HepG2 (cell line): Measurements from ENCODE around the gene TEAD3. TPM values are rescaled to one million over a fixed set of nuclear protein-coding genes. Genes with fewer than 3 reads are reported as not detected.

Source experiments
- AGO1 ChIP-seq: fragments of 200-400 bp; formaldehyde crosslinking; IDR thresholded peaks from 2 replicates; pipeline ENCODE4 v1.6.1; 2017; ENCODE audit warnings: mild to moderate bottlenecking, low read depth, low read length, moderate library complexity; ENCODE audit not compliant: poor library complexity, severe bottlenecking
- BCL3 ChIP-seq: sonication (generic); formaldehyde crosslinking; IDR thresholded peaks from 2 replicates; pipeline ENCODE4 v1.5.1; 2020; ENCODE audit warnings: mild to moderate bottlenecking, missing genetic modification reagents, moderate library complexity
- DNMT1 ChIP-seq: sonication (generic); formaldehyde crosslinking; IDR thresholded peaks from 2 replicates; pipeline ENCODE4 v1.5.1; 2020; ENCODE audit warnings: mild to moderate bottlenecking, missing genetic modification reagents
- MIER3 ChIP-seq: IDR thresholded peaks from 2 replicates; pipeline ENCODE4 v1.6.1; 2016; ENCODE audit warnings: missing compliant biosample characterization, borderline replicate concordance
- MTERF4 ChIP-seq: sonication (generic); formaldehyde crosslinking; IDR thresholded peaks from 2 replicates; pipeline ENCODE4 v1.8.0; 2023; ENCODE audit warnings: mild to moderate bottlenecking, missing genetic modification reagents
- PRDM15 ChIP-seq: sonication (generic); formaldehyde crosslinking; IDR thresholded peaks from 2 replicates; pipeline ENCODE4 v1.4.0; 2020; ENCODE audit warnings: missing genetic modification reagents
- RXRB ChIP-seq: IDR thresholded peaks from 2 replicates; pipeline ENCODE4 v1.6.1; 2016; ENCODE audit warnings: borderline replicate concordance, missing genetic modification reagents, missing compliant biosample characterization
- TCF12 ChIP-seq, 2 experiments: fragments of 450-650 bp in 1 of 2; sonication (generic) in 1 of 2; formaldehyde crosslinking in 1 of 2; IDR thresholded peaks; 2 replicates each; pipeline versions ENCODE4 v1.6.1 to v1.8.0; 2017 to 2022; ENCODE audit warnings: antibody characterized with exemption in 1 of 2, mild to moderate bottlenecking in 1 of 2, missing genetic modification reagents in 1 of 2, moderate library complexity in 1 of 2
- ZBTB49 ChIP-seq: sonication (generic); formaldehyde crosslinking; IDR thresholded peaks from 2 replicates; pipeline ENCODE4 v1.4.0; 2020; ENCODE audit warnings: missing genetic modification reagents, borderline replicate concordance
- ZNF30 ChIP-seq: sonication (generic); formaldehyde crosslinking; IDR thresholded peaks from 2 replicates; pipeline ENCODE4 v1.5.0; 2020; ENCODE audit warnings: mild to moderate bottlenecking, missing genetic modification reagents
- ZNF609 ChIP-seq: sonication (generic); formaldehyde crosslinking; IDR thresholded peaks from 2 replicates; pipeline ENCODE4 v1.4.0; 2020; ENCODE audit warnings: mild to moderate bottlenecking, missing genetic modification reagents, borderline replicate concordance
- ZNF75D ChIP-seq: sonication (generic); formaldehyde crosslinking; IDR thresholded peaks from 2 replicates; pipeline ENCODE4 v1.8.1; 2023; ENCODE audit warnings: missing genetic modification reagents, mild to moderate bottlenecking, borderline replicate concordance
- ZSCAN22 ChIP-seq: sonication (generic); formaldehyde crosslinking; IDR thresholded peaks from 2 replicates; pipeline ENCODE4 v1.4.0; 2020; ENCODE audit warnings: mild to moderate bottlenecking, missing genetic modification reagents
- polyA plus RNA-seq, 8 experiments: library from polyadenylated mRNA; depleted of rRNA in 3 of 8; stranded (reverse) in 7 of 8; unstranded in 1 of 8; fragments of >200 nt; fragmentation: Illumina TruSeq in 4 of 8; extraction: Trizol in 4 of 8; gene quantifications; 2 replicates each; pipeline versions ENCODE4 v1.2.1 to v1.2.3, GENCODE V29; 2011 to 2016; ENCODE audit warnings: low read depth in 4 of 8, missing spikeins in 1 of 8, mixed read lengths in 1 of 8; ENCODE audit not compliant: insufficient read depth in 1 of 8
- total RNA-seq, 5 experiments: library from RNA; depleted of rRNA; stranded (reverse); fragments of >200 nt; fragmentation: Illumina TruSeq; extraction: Trizol; gene quantifications; 2 replicates each; pipeline ENCODE4 v1.2.3, GENCODE V29; 2016; ENCODE audit warnings: low read depth in 1 of 5

Gene TEAD3
- total and polyA plus RNA-seq, 2 of the 13 experiments (the other 11 are each of a cell fraction or from before 2014, with no cell fraction given): 15.1 to 16.5 TPM

- TF ChIP-seq PRDM15 (CRISPR knock-in tag) (peak; percentile 13; the same call in 1 of the 2 replicates), BCL3 (CRISPR knock-in tag) (peak; percentile 80; the same call in 1 of the 2 replicates), ZNF609 (CRISPR knock-in tag) (peak; percentile 60; the same call in 1 of the 2 replicates), ZSCAN22 (0 out of 2 replicates have a peak, but pooled peaks have one; percentile 42), MIER3 (peak; percentile 92; the same call in 1 of the 2 replicates), MTERF4 (CRISPR knock-in tag) (peak; percentile 92), ZNF30 (CRISPR knock-in tag) (peak; percentile 93; the same call in 1 of the 2 replicates), AGO1 (peak; percentile 72), ZBTB49 (CRISPR knock-in tag) (no peak), RXRB (CRISPR knock-in tag) (peak; percentile 77), DNMT1 (CRISPR knock-in tag) (peak; percentile 88), TCF12 (IDR thresholded peaks at IDR 0.05) (no peak), TCF12 (CRISPR knock-in tag; IDR thresholded peaks at IDR 0.05) (peak; percentile 85; the same call in 1 of the 2 replicates), ZNF75D (peak; percentile 22; the same call in 1 of the 2 replicates)
These were observed 28.5 kb downstream of the TEAD3 start, which contains the start of gene RPL10A (continued) for GRCh38 chr6:35468181-35468979.
